Measurements from ENCODE around the gene B3GNT7.

DNA sequence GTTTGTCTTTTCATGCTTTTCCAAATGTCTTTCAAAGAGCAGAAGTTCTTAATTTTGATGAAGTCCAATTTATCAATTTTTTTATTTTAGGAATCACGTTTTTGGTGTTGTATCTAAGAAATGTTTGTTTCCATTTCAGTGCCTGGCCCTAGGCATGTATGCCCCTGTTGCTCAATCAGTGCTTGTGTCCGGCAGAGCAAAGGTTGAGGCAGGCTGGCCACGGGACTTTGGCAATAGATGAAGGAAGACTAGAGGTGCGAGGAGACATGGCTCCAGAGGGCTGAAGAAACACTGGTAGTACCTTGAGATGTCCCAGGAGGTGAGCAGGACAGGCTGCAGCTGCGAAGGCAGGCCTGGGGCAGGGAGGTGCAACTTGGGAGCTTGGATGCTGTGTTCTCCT, 10.1 kb upstream of the B3GNT7 start:
- TF ChIP-seq CTCF (IDR thresholded peaks at IDR 0.05) (no peak), POLR2AphosphoS5 (IDR thresholded peaks at IDR 0.05; ENCODE audit: low read depth, low read length) (no peak), TCF7L2 (IDR thresholded peaks at IDR 0.05; ENCODE audit: low read depth, low read length) (no peak)

Data from Panc1 (cell line).